Measurements from ENCODE around the gene VWA2.

- no peak for TF ChIP-seq CTCF (IDR thresholded peaks at IDR 0.05)
- no peak for TF ChIP-seq EZH2 (IDR thresholded peaks at IDR 0.05; ENCODE audit: borderline replicate concordance, insufficient read depth, low read depth, low read length, poor library complexity, severe bottlenecking)
These were observed 34.9 kb downstream of the VWA2 start for GRCh38 chr10:114273910-114274309.

Measured in B cell (primary cell).